Epithelial cell of proximal tubule (primary cell): ENCODE results near the gene MINDY4. TPM values are rescaled to one million over a fixed set of nuclear protein-coding genes. Genes with fewer than 3 reads are reported as not detected.

ENCODE experiments used
- DNase-seq: peaks from one replicate; pipeline ENCODE4 v3.0.0-alpha.2; 2011; ENCODE audit warnings: low read depth
- H3K4me3 ChIP-seq: 2 replicates; pipeline ENCODE4 v1.5.1; 2011; ENCODE audit warnings: low read depth, mild to moderate bottlenecking, low read length
- total RNA-seq: library from RNA; depleted of rRNA; stranded (reverse); fragments of >200 nt; gene quantifications from 2 replicates; pipeline ENCODE4 v1.2.3, GENCODE V29; 2015
- TF ChIP-seq, protein P1 (sequence below): conservative IDR thresholded peaks from 2 replicates; pipeline ENCODE4 v1.5.1; 2012; ENCODE audit warnings: low read depth, mild to moderate bottlenecking, low read length

Gene MINDY4
- total RNA-seq, 1 donor from 2014 or later, result 5.2 TPM

DNA sequence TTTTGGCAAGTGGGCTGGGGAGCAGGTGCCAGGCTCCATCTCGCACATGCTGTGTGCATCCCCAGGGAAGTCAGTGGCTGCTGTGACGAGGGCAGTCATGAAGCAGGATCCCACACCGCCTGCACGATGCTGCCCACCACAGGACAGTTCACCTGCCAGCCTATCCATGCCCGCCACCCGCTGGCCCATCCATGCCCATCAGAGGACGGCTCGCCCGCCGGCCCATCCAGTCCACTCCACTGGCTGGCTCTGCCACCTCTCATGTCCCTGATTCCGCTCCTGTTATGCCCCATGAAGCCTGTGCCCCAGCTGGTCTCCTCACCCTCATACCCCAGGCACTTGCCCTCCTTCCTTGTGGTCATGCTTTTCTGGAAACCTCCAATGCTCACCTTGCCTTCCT lies 37.5 kb upstream of the MINDY4 start:
- no peak overlapping the region for H3K4me3 ChIP-seq
- TF ChIP-seq, protein P1, sequence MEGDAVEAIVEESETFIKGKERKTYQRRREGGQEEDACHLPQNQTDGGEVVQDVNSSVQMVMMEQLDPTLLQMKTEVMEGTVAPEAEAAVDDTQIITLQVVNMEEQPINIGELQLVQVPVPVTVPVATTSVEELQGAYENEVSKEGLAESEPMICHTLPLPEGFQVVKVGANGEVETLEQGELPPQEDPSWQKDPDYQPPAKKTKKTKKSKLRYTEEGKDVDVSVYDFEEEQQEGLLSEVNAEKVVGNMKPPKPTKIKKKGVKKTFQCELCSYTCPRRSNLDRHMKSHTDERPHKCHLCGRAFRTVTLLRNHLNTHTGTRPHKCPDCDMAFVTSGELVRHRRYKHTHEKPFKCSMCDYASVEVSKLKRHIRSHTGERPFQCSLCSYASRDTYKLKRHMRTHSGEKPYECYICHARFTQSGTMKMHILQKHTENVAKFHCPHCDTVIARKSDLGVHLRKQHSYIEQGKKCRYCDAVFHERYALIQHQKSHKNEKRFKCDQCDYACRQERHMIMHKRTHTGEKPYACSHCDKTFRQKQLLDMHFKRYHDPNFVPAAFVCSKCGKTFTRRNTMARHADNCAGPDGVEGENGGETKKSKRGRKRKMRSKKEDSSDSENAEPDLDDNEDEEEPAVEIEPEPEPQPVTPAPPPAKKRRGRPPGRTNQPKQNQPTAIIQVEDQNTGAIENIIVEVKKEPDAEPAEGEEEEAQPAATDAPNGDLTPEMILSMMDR, result no peak
- DNase-seq, result no peak

DNA sequence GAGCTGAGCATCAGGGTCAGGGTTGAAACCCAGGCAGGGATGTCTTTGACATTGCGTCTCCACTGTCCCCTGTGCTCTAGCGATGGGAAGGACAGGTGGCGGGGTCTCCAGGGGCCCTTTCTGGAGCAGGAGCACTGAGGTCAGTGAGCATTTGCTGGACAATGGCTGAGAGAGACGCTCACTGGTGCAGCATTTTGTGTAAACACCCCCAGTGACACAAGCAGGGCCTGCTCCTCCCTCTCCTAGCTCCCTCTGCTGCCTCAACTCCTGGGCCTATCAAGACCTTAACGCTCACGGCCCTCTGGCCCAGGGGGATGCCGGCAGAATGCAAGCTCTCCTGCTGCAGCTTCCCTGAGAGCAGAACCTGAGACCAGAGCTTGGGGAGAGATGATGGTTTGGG lies 36.7 kb upstream of the MINDY4 start:
- TF ChIP-seq, protein P1, result no peak
- no peak overlapping the region for H3K4me3 ChIP-seq
- DNase-seq, result no peak

GRCh38 chr7:30735631-30736030 lies 35.6 kb upstream of the MINDY4 start:
- no peak for DNase-seq
- H3K4me3 ChIP-seq, result no peak overlapping the region
- TF ChIP-seq, protein P1, result no peak

DNA sequence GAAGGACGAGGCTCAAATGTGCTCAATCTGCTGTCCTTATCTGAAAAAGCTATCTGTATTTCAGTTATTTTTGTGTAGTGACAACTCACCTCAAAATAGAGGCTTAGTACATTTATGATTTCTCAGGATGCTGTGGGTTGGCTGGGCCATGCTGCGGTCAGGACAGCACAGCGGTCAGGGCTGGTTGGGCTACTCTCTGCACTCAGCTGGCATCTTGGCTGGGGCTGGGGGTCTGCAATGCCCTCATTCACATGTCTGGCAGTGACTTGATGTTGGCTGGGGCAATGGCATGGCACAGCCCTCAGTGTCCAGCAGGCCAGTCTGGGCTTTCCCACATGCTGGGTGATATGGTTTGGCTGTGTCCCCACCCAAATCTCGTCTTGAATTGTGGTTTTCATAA lies 34.9 kb upstream of the MINDY4 start:
- DNase-seq, result no peak
- H3K4me3 ChIP-seq, result no peak overlapping the region
- TF ChIP-seq, protein P1, result no peak

GRCh38 chr7:30738026-30738915 lies 32.9 kb upstream of the MINDY4 start:
- DNase-seq, result no peak
- TF ChIP-seq, protein P1, result no peak
- no peak overlapping the region for H3K4me3 ChIP-seq

- DNase-seq, result no peak
- TF ChIP-seq, protein P1, result no peak
- no peak overlapping the region for H3K4me3 ChIP-seq
Measured at GRCh38 chr7:30739691-30740090, 31.5 kb upstream of the MINDY4 start.
